CD4-positive, alpha-beta T cell (primary cell): ENCODE data around the gene BICD2. TPM values are rescaled to one million over a fixed set of nuclear protein-coding genes. Genes with fewer than 3 reads are reported as not detected.

Source experiments
- ATAC-seq: fragments of 200-7000 bp; cut with Tn5 transposase; one replicate; pipeline ENCODE4 v1.10.0; 2022; ENCODE audit warnings: mild to moderate bottlenecking; ENCODE audit not compliant: poor library complexity
- CTCF ChIA-PET: fragments of 350-600 bp; sonication (Branson Sonifier 250); formaldehyde crosslinking; loops from one replicate; lab custom pipeline; 2021; ENCODE audit warnings: antibody characterized with exemption, inconsistent platforms; lab: Charles Lee
- POLR2A ChIA-PET: fragments of 350-600 bp; sonication (Branson Sonifier 250); formaldehyde crosslinking; loops from one replicate; lab custom pipeline; 2021; ENCODE audit warnings: antibody characterized with exemption, inconsistent platforms; lab: Charles Lee
- DNase-seq, 14 experiments: peaks; one replicate each; pipeline ENCODE4 v3.0.0-alpha.2; 2013 to 2020; ENCODE audit warnings: mixed read lengths in 2 of 14
- H3K27ac ChIP-seq, 2 donors: one replicate each; pipeline versions ENCODE4 v1.5.1 to v1.7.0; 2013; ENCODE audit warnings: low read length in 2 of 2, low read depth in 1 of 2, mild to moderate bottlenecking in 1 of 2
- H3K27me3 ChIP-seq, 2 experiments: 1 replicate in 1 of 2; 2 replicates in 1 of 2; pipeline versions ENCODE4 v1.6.1 to v1.7.0; 2013; ENCODE audit warnings: low read length in 2 of 2, control low read depth in 1 of 2, mild to moderate bottlenecking in 1 of 2, moderate library complexity in 1 of 2; ENCODE audit not compliant: insufficient read depth in 2 of 2, control insufficient read depth in 1 of 2
- H3K36me3 ChIP-seq: one replicate; pipeline ENCODE4 v1.6.1; 2013; ENCODE audit warnings: low read length, control low read depth; ENCODE audit not compliant: insufficient read depth
- H3K4me1 ChIP-seq: one replicate; pipeline ENCODE4 v1.6.1; 2013; ENCODE audit warnings: low read length, control low read depth; ENCODE audit not compliant: insufficient read depth
- H3K4me3 ChIP-seq: one replicate; pipeline ENCODE4 v1.5.1; 2013; ENCODE audit warnings: mild to moderate bottlenecking, low read length, moderate library complexity
- H3K9me3 ChIP-seq, 2 experiments: 1 replicate in 1 of 2; 2 replicates in 1 of 2; pipeline versions ENCODE4 v1.6.1 to v1.7.0; 2013; ENCODE audit warnings: low read length in 2 of 2, mild to moderate bottlenecking in 2 of 2, control low read depth in 1 of 2, moderate library complexity in 1 of 2; ENCODE audit not compliant: control insufficient read depth in 1 of 2, insufficient read depth in 1 of 2
- H3K27ac Mint-ChIP-seq: one replicate; pipeline ENCODE4 v1.8.0; 2020; ENCODE audit warnings: mixed read lengths
- H3K27me3 Mint-ChIP-seq: one replicate; pipeline ENCODE4 v1.8.0; 2021; ENCODE audit warnings: mixed read lengths
- H3K36me3 Mint-ChIP-seq: one replicate; pipeline ENCODE4 v1.8.0; 2021; ENCODE audit warnings: low read depth, mixed read lengths
- H3K4me1 Mint-ChIP-seq: one replicate; pipeline ENCODE4 v1.8.0; 2021; ENCODE audit warnings: low read depth, mixed read lengths
- H3K4me3 Mint-ChIP-seq: one replicate; pipeline ENCODE4 v1.8.0; 2020; ENCODE audit warnings: mild to moderate bottlenecking, mixed read lengths
- H3K9me3 Mint-ChIP-seq: one replicate; pipeline ENCODE4 v1.8.0; 2020; ENCODE audit warnings: mixed read lengths
- CTCF ChIP-seq: fragments of 200-600 bp; IDR thresholded peaks from one replicate; pipeline ENCODE4 v1.8.0; 2022; ENCODE audit warnings: antibody characterized with exemption, mild to moderate bottlenecking
- intact Hi-C, 2 experiments: fragments of 100-400 bp; cut with DNase I in 1 of 2; cut with micrococcal nuclease in 1 of 2; formaldehyde crosslinking; loops; one replicate each; pipeline versions ENCODE4 v1.15.1 to v1.9.0; 2023 to 2025; cut with DNase I, micrococcal nuclease
- total RNA-seq, 174 experiments: library from RNA in 2 of 174; stranded (reverse) in 2 of 174; gene quantifications; one replicate each; pipeline ENCODE4 v1.2.3 and lab custom pipeline; 2021 to 2026

Gene BICD2
- total RNA-seq, 2 experiments from 2014 or later: 14.1 to 14.9 TPM

GRCh38 chr9:92663951-92664350 is 100.7 kb downstream of the BICD2 start:
- ChIA-PET POLR2A (no interaction called here), CTCF (no interaction called here)
- H3K36me3 ChIP-seq: peaks cover 15% of the 10 kb centered on the region
- DNase-seq (no peak), ATAC-seq (no peak)
- no peaks in the 10 kb centered on the region for H3K27me3 ChIP-seq
- H3K4me3 ChIP-seq: no peak overlapping the region
- intact Hi-C loops: no loop called here
- H3K9me3 Mint-ChIP-seq: no peaks in the 10 kb centered on the region
- H3K9me3 ChIP-seq: no peaks in the 10 kb centered on the region
- no peak overlapping the region for H3K27ac Mint-ChIP-seq
- no peak overlapping the region for H3K4me3 Mint-ChIP-seq
- peaks cover 54% of the 10 kb centered on the region for H3K4me1 Mint-ChIP-seq
- TF ChIP-seq CTCF: no peak
- peaks cover 27% of the 10 kb centered on the region for H3K4me1 ChIP-seq
- no peak overlapping the region for H3K27ac ChIP-seq
- peaks cover 18% of the 10 kb centered on the region for H3K36me3 Mint-ChIP-seq
- no peaks in the 10 kb centered on the region for H3K27me3 Mint-ChIP-seq

GRCh38 chr9:92663126-92663525 is 101.5 kb downstream of the BICD2 start:
- peaks cover 21% of the 10 kb centered on the region for H3K36me3 ChIP-seq
- H3K4me3 ChIP-seq: no peak overlapping the region
- intact Hi-C loops: no loop called here
- peaks cover 18% of the 10 kb centered on the region for H3K4me1 ChIP-seq
- no peak overlapping the region for H3K27ac Mint-ChIP-seq
- ATAC-seq (no peak), DNase-seq (no peak)
- no peaks in the 10 kb centered on the region for H3K27me3 ChIP-seq
- H3K4me3 Mint-ChIP-seq: no peak overlapping the region
- no peaks in the 10 kb centered on the region for H3K9me3 Mint-ChIP-seq
- no peaks in the 10 kb centered on the region for H3K27me3 Mint-ChIP-seq
- CTCF ChIA-PET: no interaction called here
- peaks cover 46% of the 10 kb centered on the region for H3K4me1 Mint-ChIP-seq
- POLR2A ChIA-PET: no interaction called here
- H3K36me3 Mint-ChIP-seq: peaks cover 16% of the 10 kb centered on the region
- TF ChIP-seq CTCF: no peak
- no peaks in the 10 kb centered on the region for H3K9me3 ChIP-seq
- no peak overlapping the region for H3K27ac ChIP-seq

GRCh38 chr9:92661743-92662142 is 102.9 kb downstream of the BICD2 start:
- Histone ChIP-seq H3K27me3 (no peaks in the 10 kb centered on the region), H3K4me1 (peaks cover 18% of the 10 kb centered on the region), H3K36me3 (peaks cover 26% of the 10 kb centered on the region), H3K4me3 (no peak overlapping the region), H3K27ac (no peak overlapping the region), H3K9me3 (no peaks in the 10 kb centered on the region)
- ChIA-PET POLR2A (interaction anchor here (1.2 kb wide), 1 partner anchor 9 kb away, joined by 5 read pairs; the partner anchor contains the start of gene IPPK), CTCF (no interaction called here)
- Mint-ChIP-seq H3K27ac (no peak overlapping the region), H3K9me3 (no peaks in the 10 kb centered on the region), H3K4me3 (no peak overlapping the region), H3K36me3 (peaks cover 30% of the 10 kb centered on the region), H3K4me1 (peaks cover 34% of the 10 kb centered on the region), H3K27me3 (no peaks in the 10 kb centered on the region)
- TF ChIP-seq CTCF: no peak
- no peak for DNase-seq
- intact Hi-C loops: no loop called here
- ATAC-seq: no peak

Other genes with a start within 250 kb of the BICD2 start
- gene ECM2, start 228.8 kb downstream of the BICD2 start, total RNA-seq: not detected
- gene IPPK, start 94.7 kb downstream of the BICD2 start, total RNA-seq: 1 to 10 TPM; 4.0 to 4.4 TPM
- 10 to 100 TPM; 13.3 to 13.6 TPM for gene ZNF484, start 113.2 kb upstream of the BICD2 start, total RNA-seq
- gene FGD3, start 182.7 kb upstream of the BICD2 start, total RNA-seq: 10 to 100 TPM; 91.0 to 95.7 TPM